MM.1S (cell line): Measurements from ENCODE around the gene LIPK.

Experiments
- CTCF ChIP-seq: fragments of 300-600 bp; sonication (generic); IDR thresholded peaks from 2 replicates; pipeline ENCODE4 v1.5.1; 2016; ENCODE audit warnings: antibody characterized with exemption, low read length, mixed read lengths
- EZH2phosphoT487 ChIP-seq: fragments of 300-600 bp; sonication (generic); IDR thresholded peaks from 2 replicates; pipeline ENCODE4 v1.6.1; 2018; ENCODE audit warnings: antibody characterized with exemption, low read length

GRCh38 chr10:88668465-88668864, 37.6 kb upstream of the LIPK start:
- TF ChIP-seq CTCF: no peak
- no peak for TF ChIP-seq EZH2phosphoT487
